C4-2B (cell line): ENCODE measurements around the gene SLTM.

Experiments
- CTCF ChIP-seq: fragments of 450-650 bp; conservative IDR thresholded peaks from 2 replicates; pipeline ENCODE4 v1.5.1; 2017; ENCODE audit warnings: mild to moderate bottlenecking
- ZFX ChIP-seq: fragments of 450-650 bp; IDR thresholded peaks from 2 replicates; pipeline ENCODE4 v1.6.1; 2017

GRCh38 chr15:58958811-58959210 lies 25.3 kb upstream of the SLTM start:
- TF ChIP-seq CTCF = no peak
- TF ChIP-seq ZFX = no peak
